IPS-NIHi7 (cell line): ENCODE measurements around the gene FGFBP3.
A peak's percentile ranks its signal among the peaks of the same experiment; 100 is the strongest.
"Not testable (repeated sequence)": the region's sequence is repeated elsewhere in the genome, so short reads cannot be mapped to it uniquely, and the experiment has no call there.

Source experiments
- DNase-seq: peaks from one replicate; pipeline ENCODE4 v3.0.0; 2012; ENCODE audit warnings: mixed read lengths; ENCODE audit errors: extremely low spot score

FGFBP3 gene

DNA sequence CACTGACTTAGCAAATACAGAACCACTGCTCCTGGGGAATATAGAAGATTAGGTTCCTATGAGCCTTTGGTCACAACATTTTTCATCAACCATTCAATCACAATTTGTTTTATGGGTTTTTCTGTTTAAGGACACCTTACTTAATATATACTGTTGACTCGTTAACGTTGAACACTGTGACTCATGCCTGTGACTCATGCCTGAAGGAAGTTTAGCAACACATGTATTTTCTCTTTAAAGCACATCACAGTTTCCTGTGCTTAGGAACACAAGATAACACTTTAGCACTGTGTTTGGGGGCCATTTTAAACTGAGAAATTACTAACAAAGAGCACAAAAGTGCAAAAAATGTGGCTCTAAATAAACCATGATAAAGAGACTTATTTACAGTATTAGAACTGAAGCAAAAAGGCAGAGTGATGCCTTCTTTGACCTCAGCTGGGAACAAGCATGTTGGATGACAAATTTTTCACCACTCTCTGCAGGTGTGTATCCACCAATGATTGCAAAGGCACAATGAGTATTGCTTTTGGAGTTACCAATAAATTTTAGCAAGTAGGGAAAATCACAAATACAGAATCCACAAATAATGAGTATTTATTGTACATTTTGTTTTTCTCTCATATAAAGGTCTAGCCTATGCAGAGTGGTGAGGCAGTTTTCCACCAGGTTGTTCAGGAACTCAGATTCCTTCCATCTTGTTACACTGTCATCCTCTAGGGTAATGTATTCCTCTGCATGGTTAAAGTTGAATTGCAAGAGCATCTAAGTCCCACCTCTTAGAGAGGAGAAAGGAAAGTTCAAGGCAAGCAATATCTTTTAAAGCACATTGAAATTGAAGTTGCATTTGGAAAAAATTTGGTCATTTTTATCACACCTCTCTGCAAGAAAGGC lies 7.3 kb downstream of the FGFBP3 start:
- DNase-seq, result no peak

DNA sequence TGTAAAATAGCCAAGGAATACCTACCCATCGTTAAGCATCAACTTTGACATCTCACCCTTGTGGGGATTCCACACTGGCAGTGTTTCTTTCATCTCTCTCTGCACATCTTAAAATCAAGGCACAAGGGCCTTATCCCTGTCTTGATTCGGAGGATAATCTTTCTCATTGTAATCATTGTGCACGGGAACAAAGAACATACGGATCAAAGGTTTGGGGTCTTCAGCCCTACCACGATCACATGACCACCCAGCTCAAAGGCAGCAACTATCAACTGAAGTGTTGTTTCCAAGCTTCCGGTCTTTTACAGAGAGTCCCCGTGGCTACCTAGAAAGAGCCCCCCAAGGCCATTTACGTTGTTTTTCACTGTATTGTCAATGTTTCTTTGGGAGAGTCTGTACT lies 11.9 kb downstream of the FGFBP3 start:
- DNase-seq, result no peak

DNA sequence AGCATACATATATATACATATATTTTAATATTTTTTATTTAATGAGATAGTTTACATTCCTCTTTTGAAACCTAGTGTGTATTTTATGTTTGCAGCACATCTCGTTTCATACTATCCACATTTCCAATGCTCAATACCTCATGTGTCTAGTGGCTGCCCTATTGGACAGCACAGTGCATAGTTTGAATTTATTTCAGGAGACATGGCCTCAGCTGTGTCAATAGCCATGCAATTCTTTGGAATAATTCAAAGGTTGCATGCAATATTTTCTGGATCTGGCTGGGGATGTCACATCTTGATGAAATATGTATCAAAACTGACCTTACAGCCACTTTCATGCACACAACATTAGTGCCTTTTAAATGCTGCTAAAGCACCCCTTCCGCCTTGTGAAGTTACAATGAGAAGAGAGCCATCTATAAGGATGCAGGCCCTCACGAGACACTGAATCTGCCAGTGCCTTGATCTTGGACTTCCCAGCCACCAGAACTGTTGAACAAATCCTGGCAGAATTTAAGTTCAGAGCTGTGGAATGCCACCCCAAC lies 13.0 kb downstream of the FGFBP3 start:
- DNase-seq, result no peak

DNA sequence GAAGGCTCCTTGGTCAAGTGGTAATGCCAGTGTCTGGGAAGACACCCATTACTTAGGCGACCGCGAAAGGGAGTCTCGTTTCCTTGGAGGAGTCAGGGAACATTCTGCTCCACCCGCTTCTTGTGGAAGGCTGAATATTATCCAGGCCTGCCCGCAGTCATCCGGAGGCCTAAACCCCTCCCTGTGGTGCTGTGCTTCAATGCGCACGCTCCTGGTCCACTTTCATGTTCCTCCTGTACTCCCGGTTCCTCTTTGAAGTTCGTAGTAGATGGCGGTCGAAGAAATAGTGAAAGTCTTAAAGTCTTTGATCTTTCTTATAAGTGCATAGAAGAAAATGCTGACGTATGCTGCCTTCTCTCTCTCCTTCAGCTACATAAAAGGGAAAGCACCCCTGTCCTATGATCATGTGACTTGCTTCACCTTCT lies 15.0 kb downstream of the FGFBP3 start:
- not testable (repeated sequence) for DNase-seq

DNA sequence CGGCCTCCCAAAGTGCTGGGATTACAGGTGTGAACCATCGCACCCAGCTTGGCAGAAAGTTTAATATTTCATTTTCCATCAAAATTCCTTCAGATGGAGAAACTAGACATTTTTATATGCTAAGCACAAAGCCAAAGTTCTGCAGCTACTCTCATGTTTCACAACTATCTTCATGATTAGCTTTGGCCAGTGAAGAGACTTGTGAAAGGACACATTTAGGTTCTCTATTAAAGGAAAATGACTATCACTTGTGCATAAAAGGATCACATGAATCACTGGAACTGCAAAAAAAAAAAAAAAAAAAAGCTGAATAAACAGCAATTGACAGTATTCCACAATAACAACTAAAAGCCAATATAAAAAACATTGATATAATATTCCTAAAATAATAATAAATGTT lies 16.2 kb downstream of the FGFBP3 start:
- DNase-seq, result no peak

DNA sequence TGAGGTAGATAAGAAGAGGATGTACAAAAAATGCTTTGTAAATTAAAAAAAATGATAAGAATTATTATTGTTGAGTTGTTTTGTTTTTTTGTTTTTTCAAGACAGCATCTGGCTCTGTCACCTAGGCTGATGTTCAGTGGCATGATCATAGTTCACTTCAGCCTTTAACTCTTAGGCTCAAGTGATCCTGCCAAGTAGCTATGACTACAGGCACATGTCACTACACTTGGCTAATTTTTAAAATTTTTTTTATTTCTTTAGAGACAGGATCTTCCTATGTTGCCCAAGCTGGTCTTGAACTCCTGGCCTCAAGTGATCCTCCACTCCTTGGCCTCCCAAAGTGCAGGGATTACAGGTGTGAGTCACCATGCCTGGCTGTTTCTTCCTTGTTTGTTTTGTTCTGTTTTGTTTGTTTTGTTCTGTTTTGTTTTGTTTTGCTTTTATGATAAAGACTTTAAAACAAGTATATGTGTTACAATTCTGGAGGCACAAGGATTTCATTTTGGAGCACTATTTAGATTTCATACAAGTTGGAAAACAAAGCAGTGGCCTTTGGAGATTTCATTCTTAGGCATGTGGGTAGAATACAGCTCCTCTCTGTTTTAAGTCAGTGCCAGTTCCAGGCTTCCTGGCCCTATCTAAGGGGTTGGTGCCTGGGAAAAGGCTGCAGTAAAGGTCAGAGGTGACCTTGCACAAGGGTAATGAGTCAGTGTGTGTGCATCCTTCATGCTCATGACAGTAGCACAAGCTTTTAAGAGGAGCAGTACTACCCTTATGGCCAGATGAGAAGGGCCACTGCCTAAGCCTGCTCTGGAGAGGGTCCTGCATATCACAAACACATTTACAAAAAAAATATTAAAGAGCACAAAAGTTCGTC lies 17.9 kb downstream of the FGFBP3 start:
- DNase-seq, result no peak

DNA sequence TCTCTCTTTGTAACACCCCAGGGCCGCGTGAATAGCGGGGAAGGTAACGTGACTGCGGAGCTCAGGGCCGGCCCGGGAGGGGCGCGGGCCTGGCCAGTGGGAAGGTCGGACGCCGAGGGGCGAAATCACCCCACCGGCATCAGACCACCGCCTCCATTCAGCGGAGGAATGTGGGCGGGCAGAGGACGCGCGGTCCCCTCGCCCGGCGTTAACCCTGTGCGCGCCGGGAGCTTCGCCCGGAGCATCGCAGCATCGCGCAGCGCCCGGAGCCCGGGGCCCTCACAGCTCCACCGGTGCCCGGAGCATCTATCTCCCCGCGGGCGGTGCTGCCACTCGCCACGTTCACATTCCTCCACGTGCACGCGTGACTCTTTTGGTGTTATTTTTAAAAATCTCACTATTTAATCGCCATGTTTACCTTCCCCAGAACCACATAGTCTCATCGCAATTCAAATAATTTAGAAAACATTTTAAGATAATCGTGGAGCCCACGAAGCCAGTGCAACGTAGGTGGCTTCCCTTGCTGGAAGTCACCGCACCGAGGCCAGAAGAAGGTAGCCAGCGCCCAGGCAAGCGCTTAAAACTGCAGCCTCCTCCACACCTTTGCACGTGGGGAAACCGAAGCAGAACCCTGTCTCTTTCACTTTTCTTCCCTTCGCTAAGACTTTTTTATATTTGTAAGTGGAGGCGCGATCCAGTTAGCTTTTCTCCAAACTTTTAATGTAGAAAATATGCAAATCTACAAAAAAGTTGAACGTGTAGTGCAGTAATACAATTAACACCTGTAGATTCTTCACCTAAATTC lies 21.8 kb downstream of the FGFBP3 start:
- DNase-seq, result peak; percentile 92

DNA sequence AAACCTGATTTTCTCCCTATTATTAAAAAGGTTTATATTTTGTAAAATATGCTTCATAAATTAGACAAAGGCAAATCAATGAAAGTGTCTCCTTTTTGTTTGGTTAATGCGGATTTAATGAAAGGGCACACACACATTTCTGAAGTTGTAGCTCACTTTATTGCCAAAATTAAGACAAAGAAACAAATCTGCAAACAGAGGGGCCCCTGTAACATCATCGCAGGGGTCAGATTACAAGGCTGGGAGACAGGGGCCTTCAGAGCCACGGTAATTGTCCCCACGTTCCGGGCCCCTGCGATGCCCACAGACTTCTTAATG lies 22.4 kb downstream of the FGFBP3 start:
- DNase-seq, result no peak

DNA sequence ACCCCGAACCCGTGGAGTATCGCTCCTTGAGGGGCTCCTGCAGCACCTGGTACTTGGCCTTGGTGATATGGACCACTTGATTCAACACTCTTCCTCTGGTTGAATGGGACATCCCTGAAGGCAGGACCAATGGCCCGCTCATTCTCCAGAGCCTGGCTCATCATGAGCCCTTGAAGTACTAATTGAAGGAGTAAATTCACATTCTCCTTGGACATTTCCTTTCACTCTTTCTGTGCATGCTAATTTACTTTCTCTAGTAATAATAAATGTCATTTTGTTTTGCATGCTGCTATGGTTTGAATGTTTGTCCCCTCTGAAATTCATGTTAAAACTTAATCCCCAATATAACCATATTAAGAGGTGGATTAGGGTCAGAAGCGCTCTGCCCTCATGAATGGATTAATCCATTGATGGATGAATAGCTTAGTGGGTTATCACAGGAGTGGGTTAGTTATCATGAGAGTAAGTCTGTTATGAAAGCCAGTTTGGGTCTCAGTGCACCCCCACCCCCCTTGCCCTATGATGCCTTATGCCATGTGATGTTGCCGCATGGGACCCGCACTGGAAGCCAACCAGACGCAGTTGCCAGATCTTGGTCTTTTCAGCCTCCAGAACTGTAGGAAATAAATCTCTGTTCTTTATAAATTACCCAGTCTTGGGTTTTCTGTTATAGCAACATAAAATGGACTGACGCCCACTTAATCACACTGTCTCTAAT lies 23.8 kb downstream of the FGFBP3 start:
- DNase-seq, result no peak

DNA sequence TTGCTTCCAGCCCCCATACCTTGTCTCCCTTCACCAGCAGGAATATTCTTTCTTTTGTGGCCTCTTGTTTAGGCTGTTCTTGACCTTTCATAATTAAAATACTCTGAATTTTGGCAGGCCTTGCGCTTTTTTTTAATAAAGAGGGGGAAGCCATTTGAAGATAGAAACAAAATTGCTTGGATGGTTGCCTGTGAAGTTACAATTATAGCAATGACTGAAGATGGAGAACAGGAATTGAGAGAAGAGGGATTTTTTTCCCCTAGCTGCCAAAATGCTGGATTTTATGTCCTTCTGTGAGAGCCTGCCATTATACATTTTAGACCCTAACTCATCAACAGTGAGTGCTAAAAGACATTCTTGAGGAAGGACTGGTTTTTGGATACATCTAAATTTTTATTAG lies 24.8 kb downstream of the FGFBP3 start:
- DNase-seq, result no peak

DNA sequence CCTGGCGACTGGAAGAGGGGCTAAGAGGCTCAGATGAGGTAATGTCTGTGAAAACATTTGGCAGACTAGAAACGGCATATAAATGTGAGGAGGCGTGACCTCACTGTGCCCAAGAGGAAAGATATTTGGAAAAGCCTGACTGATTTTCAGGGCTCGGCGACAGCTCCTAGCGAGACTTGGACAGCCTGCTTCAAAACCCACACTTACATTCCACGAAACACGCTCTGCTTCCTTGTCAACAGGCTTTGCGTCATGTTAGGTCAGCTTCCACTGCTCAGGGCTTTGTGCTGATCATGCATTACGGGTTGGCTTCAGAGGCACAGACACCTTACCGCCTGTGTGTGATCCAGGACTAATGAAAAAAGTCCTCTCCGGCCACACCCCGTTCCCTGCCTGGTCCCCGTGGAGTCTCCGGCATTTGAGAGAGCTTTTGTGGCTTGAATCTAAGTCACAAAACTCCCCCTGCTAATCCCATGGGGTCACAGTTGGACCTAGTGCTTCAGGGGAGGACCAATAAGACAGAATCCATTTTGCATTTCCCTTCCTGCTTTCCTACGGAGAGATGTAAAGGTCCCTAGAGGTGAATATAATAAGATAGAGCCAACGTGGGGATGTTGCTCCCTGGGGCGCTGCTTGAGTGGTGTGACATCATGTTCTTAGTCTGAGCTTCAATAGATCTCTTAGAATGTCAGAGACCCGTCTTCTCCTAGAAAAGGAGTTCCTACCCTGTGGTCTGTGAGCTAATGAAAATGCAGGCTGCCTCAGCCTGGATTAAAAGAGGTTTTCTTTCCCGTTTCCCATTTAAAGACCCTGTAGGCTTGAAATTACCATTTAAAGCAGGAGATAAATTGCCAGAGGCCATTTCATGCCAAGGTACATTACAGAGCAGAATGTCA lies 25.5 kb downstream of the FGFBP3 start:
- no peak for DNase-seq

DNA sequence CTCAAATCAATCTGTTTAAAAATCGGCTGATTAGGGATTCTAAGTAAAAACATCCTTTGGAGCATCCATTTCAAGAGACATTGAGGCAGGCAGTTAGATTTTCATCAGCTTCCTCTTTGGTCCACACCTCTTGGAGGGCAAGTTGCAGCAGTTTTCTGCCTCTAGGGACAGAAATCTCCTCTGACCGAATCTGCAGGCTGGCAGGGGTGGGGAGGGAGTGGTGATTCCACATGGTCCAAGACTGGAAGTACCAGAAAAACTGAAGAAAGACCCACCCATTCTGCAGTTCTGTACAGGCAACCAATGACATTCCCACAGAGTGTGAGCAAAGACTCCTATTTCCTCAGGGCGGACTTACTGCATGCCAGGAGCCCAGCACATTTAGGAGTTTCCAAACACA lies 29.0 kb downstream of the FGFBP3 start:
- peak; percentile 30 for DNase-seq

DNA sequence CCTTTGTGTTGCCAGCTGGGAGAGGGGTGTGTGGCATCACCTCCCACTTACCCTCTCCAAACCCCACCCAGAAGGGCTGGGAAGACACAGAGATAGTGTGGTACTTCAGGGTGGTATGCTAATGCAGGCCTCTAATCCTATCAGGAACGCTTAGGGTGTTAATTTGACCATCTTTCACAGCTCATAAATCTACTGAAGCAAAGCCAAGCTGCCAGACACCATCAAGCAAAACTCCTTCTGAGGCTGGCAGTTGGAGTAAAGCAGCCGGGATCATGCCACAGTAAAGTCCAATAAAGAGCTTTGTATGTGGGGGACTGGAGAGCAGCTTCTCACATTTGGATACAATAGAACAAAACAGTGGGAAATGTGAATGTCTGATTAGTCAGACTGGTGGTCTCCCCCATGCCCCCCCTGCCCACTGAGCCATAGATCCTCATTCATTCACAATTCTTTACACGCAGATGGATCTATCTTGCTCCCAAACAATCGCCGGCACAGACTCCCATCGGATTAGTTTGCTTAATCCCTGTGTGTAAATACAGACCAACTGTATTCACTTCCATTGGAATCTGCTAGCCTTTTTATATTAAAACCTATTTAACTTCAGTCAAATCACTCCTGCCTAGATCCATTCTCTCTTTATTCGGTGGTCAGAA lies 29.6 kb downstream of the FGFBP3 start:
- DNase-seq, result no peak

DNA sequence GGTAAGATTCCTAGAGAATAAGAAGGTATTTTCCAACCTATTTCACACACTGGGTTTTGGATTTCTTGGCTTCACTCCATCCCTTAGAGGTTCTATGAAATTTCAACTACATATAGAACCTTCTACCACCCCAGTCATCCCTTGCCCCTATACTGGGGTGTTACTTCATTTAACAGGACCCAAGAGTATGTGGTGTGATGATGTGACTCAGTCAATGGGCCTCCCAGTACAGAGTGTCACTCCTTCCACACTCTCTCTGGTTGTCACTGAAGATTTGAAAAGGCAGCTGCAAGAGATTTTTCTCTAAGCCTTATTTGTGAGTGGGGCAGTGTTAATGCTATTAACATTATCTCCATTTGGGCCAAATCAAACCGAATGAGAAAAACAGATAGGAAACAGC lies 33.5 kb downstream of the FGFBP3 start:
- DNase-seq, result no peak

DNA sequence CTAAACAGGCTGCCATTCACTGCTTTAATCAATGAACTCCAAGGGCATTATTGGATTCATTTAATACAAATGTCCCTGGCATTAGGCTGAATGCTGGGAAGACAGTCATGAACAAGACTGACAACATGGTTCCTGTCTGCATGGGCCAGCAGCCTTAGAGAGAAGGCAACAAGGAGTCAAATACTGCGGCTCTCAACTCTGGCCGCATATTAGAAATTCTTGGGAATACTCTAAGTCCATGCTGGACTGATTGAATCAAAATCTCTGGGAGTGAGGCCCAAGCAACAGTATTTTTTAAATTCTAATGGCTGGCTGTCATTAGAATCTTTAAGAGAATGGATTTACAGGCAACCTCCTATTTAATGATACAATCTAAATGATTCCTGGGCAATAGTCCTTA lies 34.1 kb downstream of the FGFBP3 start:
- no peak for DNase-seq

DNA sequence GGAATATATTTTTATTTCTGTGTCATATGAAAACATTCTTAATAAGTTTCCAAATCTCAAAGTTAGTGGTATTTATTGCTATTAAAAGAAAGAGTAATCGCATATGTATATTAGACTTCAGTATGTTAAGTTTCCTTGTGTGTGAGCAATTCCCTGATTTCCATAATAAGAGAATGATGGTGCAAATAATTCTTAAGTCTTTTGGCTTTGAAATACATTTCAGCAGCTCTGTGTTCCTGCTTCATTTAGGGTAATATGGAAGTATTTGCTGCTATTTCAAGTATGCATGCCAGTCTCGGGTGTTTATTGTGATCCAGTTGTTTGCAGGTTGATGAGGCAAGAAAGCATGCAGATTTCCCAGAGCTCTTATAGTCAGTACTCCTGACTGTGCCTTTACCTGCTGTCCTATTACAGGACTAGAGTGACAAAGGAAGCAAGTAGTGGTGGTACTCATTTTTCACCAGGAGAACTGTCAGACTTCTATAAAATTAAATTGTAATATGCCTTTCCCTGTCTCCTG lies 43.7 kb downstream of the FGFBP3 start:
- no peak for DNase-seq

DNA sequence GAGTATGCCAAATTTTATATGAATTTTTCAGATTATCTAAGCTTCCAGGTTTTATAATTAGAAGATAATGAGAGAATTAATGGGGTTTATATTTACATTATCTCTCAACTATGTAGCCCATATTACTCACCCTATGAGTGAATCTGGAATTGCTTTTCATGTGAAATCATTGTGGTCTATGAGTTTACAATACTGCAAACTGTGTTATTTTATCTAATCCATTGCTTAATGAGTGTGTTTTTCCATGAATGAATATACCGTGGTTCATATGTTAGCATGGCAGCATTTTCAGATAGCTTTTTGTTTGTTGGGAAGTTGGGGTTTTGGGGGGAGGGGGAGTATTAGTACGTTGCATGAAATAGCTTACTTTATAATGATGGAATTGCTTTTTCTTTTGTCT lies 44.5 kb downstream of the FGFBP3 start:
- DNase-seq, result no peak

DNA sequence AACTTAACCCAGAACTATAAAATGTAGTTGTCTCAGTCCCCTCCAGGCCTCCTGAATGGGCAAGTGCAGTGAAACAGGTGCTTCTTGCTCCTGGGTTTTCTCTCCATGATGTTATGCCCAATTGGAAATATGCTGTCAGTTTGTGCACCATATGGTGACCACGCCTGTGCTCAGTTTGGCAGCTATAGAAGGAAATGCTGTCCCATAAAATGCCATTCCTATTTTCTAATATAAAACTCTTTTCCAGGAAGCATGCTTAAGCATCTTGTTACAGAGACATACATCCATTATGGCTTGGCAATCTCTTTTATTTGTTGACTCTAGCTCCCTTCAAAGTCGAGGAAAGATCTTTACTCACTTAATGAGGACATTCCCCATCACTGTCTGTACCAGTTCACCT lies 45.2 kb downstream of the FGFBP3 start:
- no peak for DNase-seq

DNA sequence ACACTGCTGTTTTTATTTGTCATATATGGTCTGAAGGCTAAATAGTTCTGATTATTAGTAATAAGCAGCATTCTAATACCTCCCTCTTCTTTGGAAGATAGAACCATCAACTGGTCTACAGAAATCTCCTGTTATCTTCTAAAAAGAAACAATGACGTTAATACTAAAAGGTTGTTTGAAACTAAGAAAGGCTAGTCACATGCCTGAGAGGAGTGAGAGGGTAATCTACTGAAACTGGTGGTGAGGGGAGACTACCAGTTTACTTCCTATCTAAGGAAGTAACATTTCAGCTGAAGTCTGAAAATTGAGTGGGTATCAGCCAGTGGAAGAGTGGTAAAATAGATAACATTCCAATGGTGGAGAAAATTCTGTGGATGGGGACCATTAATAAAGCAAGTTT lies 48.4 kb downstream of the FGFBP3 start:
- no peak for DNase-seq
